Measurements from ENCODE around the gene TP53I13.

TP53I13 gene

DNA sequence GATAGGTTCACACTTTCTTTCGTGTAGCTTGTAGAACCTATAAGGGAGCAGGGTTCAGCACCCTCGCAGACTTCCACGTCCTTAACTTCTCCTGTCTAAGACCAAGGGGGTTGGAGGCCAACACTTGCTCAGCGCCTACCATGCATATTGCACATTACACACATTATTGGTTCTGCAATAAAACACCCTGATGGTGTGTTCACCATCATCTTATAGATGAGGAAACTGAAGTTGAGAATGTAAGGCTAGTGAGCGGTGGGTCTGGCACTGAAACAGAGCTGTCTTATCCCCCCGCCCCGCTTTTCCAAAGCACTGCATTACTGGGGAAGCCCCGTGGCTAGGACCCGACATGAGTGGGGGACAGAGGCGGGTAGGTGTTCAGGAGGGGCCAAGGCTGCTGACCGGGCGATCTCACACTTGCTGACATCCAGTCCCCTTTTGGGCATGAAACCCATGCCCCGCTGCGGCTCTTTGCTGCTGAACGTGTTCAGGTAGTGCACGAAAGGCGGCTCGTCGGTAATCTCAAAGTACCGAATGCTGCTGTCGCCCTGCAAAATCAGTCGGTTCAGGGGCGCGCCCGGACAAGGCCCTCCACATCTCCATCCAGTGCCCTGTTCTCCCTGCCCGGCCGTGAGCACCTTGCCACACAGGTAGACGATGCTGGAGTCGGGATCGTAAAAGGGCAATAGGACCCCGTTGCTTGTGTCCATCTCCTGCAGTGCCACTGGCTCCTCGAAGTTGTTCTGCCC is 48.0 kb downstream of the TP53I13 start:
- H3K4me3 ChIP-seq (ENCODE audit: low read length), result no peak overlapping the region; the same call in 1 of the 2 replicates

DNA sequence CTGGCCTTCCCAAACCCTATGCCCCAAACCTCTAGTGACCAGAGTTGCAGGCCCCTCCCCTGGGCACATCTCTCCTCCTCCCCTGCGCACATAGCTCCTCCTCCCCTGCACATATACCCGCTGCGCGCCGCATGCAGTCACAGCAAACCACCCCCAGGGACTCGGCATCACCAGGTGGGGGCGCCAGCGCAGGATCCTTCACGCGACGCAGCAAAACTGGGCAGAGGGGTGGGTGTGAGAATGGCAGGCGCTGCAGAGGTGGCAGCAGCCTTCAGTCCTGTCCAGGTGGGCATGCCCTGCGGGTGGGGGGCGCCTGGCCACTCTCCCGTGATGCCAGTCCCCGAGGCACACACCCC is 48.6 kb downstream of the TP53I13 start:
- no peak overlapping the region; the same call in 1 of the 2 replicates for H3K4me3 ChIP-seq (ENCODE audit: low read length)
- TF ChIP-seq ZNF274 (IDR thresholded peaks at IDR 0.05; ENCODE audit: low read depth, low read length), result no peak

More for the DNA sequence above, 48.0 kb downstream of the TP53I13 start:
- no peak for TF ChIP-seq ZNF274 (IDR thresholded peaks at IDR 0.05; ENCODE audit: low read depth, low read length)

DNA sequence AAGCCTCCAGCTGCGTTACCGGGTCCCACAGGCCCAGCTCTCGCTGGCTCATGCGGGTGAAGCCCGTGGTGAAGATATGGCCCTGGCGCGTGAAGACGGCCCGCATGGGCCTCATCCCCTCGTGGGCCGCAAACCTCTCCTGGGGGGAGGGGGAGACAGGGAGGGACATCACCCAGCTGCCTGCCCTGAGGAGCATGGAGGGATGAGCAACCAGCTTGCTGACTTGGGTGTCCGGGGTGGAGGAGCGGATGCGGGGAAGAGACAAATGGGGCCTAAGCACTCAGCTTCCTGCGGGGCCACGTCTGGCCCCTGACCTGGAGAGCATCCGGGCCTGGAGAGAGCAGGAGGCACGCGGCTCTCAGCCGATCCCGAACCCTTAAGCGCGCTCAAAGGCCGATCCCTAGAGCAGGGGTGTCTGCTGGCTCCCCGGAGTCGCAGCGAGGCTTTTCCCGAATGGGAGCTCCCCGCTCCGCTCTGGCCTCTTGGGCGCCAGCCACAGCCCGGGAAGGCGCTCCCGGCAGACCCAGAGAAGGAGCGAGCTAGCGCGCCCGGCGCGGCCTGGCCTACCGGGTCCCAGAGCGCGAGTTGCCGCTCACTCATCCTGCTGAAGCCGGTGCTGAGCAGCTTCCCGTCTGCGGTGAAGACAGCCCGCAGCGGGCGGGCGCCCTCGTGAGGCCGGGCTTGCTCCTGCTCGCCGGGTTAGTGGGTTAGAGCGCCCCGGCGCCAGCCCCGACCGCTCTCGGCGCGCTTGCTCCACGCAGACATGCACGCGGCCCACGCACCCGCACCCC is 49.2 kb downstream of the TP53I13 start:
- no peak for TF ChIP-seq ZNF274 (IDR thresholded peaks at IDR 0.05; ENCODE audit: low read depth, low read length)
- H3K4me3 ChIP-seq (ENCODE audit: low read length), result no peak overlapping the region; the same call in 1 of the 2 replicates

DNA sequence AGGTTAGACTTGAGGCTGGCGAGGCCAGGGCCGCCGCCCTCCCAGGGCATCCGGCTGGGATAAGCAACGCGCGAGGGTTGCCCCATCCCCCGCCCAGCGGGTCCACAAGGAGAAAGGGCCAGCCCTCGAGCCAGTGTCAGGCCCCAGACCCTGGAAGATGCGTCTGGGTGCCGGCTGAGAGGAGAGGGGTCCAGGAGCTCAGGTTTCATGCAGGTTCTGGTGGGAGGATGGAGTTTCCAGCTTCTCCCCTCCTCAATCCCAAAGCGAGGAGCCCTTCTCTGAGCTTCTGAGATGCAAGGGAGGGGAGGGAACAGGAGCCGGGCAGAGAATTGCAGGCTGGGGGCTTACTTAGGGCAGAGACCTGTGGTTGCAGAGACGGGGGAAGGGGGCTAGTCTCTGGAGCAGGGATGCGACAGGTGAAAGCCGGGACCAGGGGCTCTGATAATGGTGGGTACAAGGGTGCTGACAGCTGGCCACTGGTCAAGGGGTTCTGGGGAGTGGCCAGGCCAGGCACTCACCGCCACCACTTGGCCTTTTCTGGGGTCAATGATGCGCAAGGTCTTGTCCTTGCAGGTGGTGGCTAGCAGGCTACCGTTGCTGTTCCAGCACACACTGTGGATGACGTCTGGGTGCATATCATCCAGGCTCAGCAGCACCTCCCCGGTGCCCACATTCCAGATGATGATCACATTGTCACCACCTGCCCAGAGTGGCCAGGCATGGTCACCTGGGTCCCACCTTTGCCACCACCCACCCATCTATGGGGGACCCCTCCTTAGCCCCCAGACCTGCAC is 50.0 kb downstream of the TP53I13 start:
- H3K4me3 ChIP-seq (ENCODE audit: low read length), result no peak overlapping the region

DNA sequence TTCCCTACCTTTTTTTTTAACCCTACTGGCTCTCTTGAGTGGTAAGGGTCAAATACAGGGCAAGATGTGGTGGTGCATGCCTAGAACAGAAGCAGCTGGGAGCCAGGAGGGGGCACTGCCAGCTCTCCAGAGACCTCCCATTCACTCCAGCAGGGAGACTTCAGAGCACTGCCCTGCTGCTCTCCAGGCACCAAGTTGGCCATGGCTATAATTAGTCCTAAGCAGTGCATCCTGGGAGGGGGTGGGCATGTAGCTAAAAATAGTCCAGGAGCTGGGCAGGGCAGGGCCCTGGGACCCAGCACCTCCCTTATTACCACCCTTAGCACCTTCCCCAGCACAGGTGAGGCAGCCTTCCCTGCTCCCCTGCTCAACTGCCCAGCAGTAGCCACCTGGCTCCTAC is 50.8 kb downstream of the TP53I13 start:
- no peak for TF ChIP-seq ZNF274 (IDR thresholded peaks at IDR 0.05; ENCODE audit: low read depth, low read length)

More for the DNA sequence above, 50.0 kb downstream of the TP53I13 start:
- TF ChIP-seq ZNF274 (IDR thresholded peaks at IDR 0.05; ENCODE audit: low read depth, low read length), result no peak

DNA sequence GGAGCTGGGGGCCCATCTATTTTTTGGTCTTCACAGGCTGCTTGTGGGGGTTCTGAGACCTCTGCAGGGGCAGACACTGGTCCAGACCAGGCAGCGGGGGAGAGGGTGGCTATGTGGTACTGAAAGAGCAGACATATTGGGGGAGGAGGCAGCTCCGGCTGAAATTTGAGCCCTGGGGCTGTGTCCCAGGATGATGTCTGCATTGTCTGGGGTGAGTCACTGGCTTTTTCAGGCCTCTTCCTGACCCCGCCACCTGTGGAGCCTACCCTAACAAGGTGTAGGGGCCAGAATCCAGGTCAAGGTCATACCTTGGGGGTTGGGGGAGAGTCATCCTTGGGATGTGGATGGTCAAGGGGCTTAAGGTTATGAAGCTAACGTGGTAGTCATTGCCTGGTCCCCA is 51.8 kb downstream of the TP53I13 start:
- no peak overlapping the region for H3K4me3 ChIP-seq (ENCODE audit: low read length)
- no peak for TF ChIP-seq ZNF274 (IDR thresholded peaks at IDR 0.05; ENCODE audit: low read depth, low read length)

More for the DNA sequence above, 50.8 kb downstream of the TP53I13 start:
- H3K4me3 ChIP-seq (ENCODE audit: low read length), result no peak overlapping the region

DNA sequence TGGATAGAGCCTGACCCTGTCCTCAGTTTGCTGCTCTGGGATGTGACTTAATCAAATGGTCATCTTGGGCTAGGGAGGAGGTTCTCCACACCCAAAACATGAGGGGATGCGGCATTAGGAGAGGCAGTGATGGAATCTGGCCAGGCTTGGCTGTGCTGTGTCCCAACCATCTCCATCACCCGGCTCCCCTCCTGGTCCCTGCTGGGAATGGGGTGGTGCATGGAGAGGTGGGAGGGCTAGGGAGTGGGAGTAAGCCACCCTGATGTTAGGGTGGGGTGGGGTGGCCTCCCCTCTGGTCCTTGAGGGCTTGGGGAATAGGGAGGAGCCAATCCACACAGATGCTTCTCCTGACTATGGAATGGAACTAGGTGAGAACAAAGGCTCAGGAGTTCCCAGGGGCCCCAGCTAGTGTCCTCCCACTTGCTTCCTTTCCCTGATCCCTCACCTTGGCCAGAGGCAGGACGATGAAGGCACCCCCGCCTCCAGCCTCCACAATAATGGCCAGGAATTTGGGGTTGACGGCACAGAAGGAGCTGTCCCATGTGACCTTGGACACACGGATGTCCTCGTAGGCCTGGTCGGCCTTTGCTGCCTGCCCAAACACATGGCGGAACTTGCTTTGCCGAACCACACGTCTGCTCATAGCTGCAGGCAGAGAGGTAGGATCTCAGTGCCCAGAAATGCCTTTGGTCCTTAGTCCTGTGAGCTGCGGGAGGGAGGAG is 52.4 kb downstream of the TP53I13 start:
- TF ChIP-seq ZNF274 (IDR thresholded peaks at IDR 0.05; ENCODE audit: low read depth, low read length), result no peak
- H3K4me3 ChIP-seq (ENCODE audit: low read length), result no peak overlapping the region

DNA sequence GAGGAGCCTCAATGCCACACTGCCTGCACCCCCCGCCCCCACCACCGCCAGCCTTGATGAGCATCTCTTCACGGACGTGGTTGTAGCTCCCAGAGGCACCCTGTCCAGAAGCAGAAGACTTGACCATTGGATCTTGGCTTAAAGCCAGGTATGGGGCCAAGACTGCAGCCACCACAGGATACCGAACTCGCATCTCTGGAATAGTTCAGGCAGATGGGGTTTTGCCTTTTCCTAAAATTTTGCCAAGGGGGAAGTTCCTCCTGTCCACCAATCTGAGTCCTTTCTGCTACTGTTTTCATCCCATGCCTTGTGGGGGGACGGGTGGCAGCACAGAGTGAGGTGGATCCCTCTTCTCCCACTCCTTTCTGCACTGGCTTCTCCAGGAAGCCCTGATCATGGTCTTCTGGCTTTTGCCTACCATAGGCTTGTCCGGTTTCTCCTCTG is 53.3 kb downstream of the TP53I13 start:
- no peak for TF ChIP-seq ZNF274 (IDR thresholded peaks at IDR 0.05; ENCODE audit: low read depth, low read length)

More for the DNA sequence above, 53.3 kb downstream of the TP53I13 start:
- peak overlapping the region; percentile 57; the same call in 1 of the 2 replicates for H3K4me3 ChIP-seq (ENCODE audit: low read length)

All from GM08714 (cell line).